ENCODE data around the gene APOD. TPM values are rescaled to one million over a fixed set of nuclear protein-coding genes. Genes with fewer than 3 reads are reported as not detected.

Gene APOD
- total RNA-seq, 4 donors from 2014 or later, result 177 to 341 (median 313) TPM

DNA sequence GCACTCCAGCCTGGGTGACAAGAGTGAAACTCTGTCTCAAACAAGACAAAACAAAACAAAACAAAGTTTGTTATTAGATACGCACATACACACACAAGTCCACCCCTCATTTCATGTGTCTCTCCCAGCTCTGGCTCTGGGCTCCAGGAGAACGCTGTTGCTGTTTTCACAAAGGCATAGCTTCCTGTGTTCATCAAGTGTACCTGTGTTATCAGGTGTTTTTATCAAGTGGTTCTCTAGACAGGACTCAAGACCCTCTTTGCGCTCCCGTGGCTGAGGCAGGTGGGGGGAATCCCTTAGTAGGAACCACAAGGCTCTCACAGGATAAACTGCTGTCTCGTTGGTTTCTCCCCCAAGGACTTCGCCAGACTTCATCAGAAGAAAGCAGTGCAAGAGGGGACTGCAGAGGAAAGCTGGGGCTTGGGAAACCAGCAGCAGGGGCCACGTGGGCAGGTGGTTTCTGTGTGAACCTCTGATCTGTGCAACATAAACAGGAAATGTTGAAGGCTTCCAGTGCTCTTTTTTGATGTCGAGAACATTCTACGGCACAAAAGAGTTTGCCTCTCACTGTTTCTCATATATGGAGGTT, 33.7 kb downstream of the APOD start:
- Histone ChIP-seq H3K4me3 (no peak overlapping the region), H3K4me1 (peaks cover 29% of the 10 kb centered on the region), H3K27ac (no peak overlapping the region), H3K27me3 (no peaks in the 10 kb centered on the region), H3K36me3 (no peaks in the 10 kb centered on the region), H3K9me3 (no peaks in the 10 kb centered on the region)
- DNase-seq (ENCODE audit: low spot score in 2 of 2), result no peak
- TF ChIP-seq, protein P1, sequence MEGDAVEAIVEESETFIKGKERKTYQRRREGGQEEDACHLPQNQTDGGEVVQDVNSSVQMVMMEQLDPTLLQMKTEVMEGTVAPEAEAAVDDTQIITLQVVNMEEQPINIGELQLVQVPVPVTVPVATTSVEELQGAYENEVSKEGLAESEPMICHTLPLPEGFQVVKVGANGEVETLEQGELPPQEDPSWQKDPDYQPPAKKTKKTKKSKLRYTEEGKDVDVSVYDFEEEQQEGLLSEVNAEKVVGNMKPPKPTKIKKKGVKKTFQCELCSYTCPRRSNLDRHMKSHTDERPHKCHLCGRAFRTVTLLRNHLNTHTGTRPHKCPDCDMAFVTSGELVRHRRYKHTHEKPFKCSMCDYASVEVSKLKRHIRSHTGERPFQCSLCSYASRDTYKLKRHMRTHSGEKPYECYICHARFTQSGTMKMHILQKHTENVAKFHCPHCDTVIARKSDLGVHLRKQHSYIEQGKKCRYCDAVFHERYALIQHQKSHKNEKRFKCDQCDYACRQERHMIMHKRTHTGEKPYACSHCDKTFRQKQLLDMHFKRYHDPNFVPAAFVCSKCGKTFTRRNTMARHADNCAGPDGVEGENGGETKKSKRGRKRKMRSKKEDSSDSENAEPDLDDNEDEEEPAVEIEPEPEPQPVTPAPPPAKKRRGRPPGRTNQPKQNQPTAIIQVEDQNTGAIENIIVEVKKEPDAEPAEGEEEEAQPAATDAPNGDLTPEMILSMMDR (IDR thresholded peaks at IDR 0.05), result no peak
- TF ChIP-seq POLR2A (IDR thresholded peaks at IDR 0.05) (no peak), EP300 (IDR thresholded peaks at IDR 0.05) (no peak), POLR2AphosphoS5 (IDR thresholded peaks at IDR 0.05) (no peak)
- 78% methylated on average over 9 of the region's 9 CpGs for WGBS

DNA sequence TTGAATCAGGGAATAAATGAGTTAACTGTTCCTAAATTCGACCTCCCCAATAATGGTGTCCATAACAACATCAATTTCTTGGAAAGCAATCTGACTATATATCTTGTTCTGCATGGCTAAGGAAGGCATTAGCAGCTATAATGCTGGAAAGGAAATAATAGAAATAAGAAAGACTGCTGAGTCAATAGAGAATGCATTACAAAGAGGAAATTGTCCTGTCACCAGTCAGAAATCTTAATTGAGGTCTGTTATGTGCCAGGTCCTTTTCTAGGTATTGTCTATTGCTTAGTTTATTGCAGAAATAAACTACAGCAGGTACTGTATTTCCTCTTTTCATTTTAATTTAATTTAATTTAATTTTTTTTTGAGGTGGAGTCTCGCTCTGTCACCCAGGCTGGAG, 34.8 kb downstream of the APOD start:
- H3K4me1 ChIP-seq, result peaks cover 37% of the 10 kb centered on the region
- DNase-seq (ENCODE audit: low spot score in 2 of 2), result no peak
- H3K27me3 ChIP-seq, result no peaks in the 10 kb centered on the region
- no peak overlapping the region for H3K4me3 ChIP-seq
- WGBS, result 58% methylated on average over 2 of the region's 2 CpGs
- H3K9me3 ChIP-seq, result no peaks in the 10 kb centered on the region
- H3K36me3 ChIP-seq, result no peaks in the 10 kb centered on the region
- no peak overlapping the region for H3K27ac ChIP-seq
- TF ChIP-seq POLR2A (IDR thresholded peaks at IDR 0.05), result no peak
- no peak for TF ChIP-seq EP300 (IDR thresholded peaks at IDR 0.05)
- TF ChIP-seq, protein P1 (IDR thresholded peaks at IDR 0.05), result no peak
- no peak for TF ChIP-seq POLR2AphosphoS5 (IDR thresholded peaks at IDR 0.05)

DNA sequence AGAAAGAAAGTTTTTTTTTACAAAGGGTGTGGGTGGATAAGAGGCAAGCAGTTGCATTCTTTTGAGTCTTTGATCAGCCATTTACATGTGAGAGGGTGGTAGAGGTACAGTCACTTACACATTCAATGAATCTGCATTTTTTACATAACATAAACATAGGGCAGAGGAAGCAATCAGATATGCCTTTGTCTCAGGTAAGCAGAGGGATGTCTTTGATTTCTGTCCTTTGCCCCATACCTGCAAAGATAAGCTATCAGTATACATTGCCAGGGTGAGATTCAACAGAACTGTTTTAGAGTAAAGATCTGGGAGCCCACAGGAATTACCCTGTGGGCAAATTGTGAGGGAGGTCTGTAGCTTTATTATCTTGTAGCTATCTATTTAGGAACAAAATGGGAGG, 35.2 kb downstream of the APOD start:
- Histone ChIP-seq H3K27me3 (no peaks in the 10 kb centered on the region), H3K36me3 (no peaks in the 10 kb centered on the region), H3K4me1 (peaks cover 41% of the 10 kb centered on the region), H3K9me3 (no peaks in the 10 kb centered on the region), H3K4me3 (no peak overlapping the region), H3K27ac (no peak overlapping the region)
- no peak for DNase-seq (ENCODE audit: low spot score in 2 of 2)
- TF ChIP-seq POLR2A (IDR thresholded peaks at IDR 0.05), result no peak
- TF ChIP-seq POLR2AphosphoS5 (IDR thresholded peaks at IDR 0.05), result no peak
- TF ChIP-seq EP300 (IDR thresholded peaks at IDR 0.05), result no peak
- TF ChIP-seq, protein P1 (IDR thresholded peaks at IDR 0.05), result no peak

DNA sequence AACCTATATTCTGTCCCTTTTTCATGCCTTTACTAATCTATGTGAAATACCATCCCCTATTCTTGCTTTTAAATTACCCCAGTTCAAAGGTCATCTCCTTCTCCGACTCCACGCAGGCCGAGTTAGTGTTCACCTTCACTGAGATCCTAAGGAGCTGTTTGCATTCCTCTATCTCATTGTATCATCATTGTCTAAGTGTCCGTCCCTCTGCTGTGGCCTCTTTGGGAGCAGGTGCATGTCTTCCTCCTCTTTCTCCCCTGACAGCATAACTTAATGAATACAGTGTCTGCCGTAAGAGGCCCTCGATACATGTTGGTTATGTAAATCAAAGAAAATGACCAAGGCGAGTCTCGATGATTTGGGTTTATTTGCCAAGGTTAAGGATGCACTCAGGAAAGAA, 35.7 kb downstream of the APOD start:
- WGBS, result 89% methylated on average over 8 of the region's 8 CpGs
- Histone ChIP-seq H3K27me3 (no peaks in the 10 kb centered on the region), H3K4me3 (no peak overlapping the region), H3K36me3 (no peaks in the 10 kb centered on the region), H3K27ac (no peak overlapping the region), H3K4me1 (peaks cover 42% of the 10 kb centered on the region), H3K9me3 (no peaks in the 10 kb centered on the region)
- no peak for DNase-seq (ENCODE audit: low spot score in 2 of 2)
- TF ChIP-seq, protein P1 (IDR thresholded peaks at IDR 0.05), result no peak
- TF ChIP-seq POLR2AphosphoS5 (IDR thresholded peaks at IDR 0.05) (no peak), POLR2A (IDR thresholded peaks at IDR 0.05) (no peak), EP300 (IDR thresholded peaks at IDR 0.05) (no peak)

DNA sequence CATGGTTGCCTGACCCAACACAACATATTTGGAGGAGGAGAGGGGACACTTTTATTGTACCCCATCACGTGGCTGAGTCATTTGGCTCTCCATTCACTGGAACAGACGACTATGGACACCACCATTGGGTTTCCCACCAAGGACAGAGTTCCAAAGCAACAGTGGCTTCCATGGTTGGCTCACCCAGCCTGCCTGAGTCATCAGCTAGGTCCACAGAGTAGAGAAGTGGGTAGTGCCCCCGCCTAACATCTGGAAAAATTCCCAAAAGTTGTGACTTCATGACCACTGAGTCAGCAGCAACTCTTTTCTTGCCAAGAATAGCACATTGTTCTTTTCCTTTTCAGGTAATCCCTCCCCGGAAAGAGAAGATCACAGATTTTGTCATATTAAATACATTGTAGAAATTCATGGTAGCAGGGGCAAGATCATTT, 37.6 kb downstream of the APOD start:
- Histone ChIP-seq H3K27me3 (no peaks in the 10 kb centered on the region), H3K27ac (peak overlapping the region; percentile 55), H3K4me1 (peaks cover 46% of the 10 kb centered on the region), H3K9me3 (no peaks in the 10 kb centered on the region), H3K36me3 (no peaks in the 10 kb centered on the region), H3K4me3 (no peak overlapping the region)
- TF ChIP-seq EP300 (IDR thresholded peaks at IDR 0.05), result no peak
- no peak for TF ChIP-seq POLR2A (IDR thresholded peaks at IDR 0.05)
- 20% methylated on average over 4 of the region's 4 CpGs for WGBS
- DNase-seq (ENCODE audit: low spot score in 2 of 2), result peak in 1 of 2 donors; percentile 77

DNA sequence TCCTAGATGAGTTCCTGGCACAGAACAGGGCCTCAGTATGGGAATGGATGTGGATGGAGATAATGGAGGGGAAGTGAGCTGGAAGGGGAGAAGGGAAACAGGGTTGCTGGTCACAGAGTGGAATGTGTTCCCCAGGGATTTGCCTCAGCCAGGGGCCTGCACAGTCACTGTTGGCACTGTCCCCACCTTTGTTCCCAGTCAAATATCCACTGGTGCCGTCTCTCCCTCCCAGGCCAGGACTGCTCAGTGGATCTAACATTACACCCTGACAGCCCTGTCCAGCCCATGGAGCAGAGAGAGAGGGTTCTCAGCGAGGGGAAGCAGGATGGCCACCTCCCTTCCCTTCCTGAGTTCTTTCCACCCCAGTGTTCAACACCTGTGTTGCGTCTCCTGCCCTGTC, 39.1 kb downstream of the APOD start:
- peaks cover 53% of the 10 kb centered on the region for H3K4me1 ChIP-seq
- no peaks in the 10 kb centered on the region for H3K36me3 ChIP-seq
- DNase-seq (ENCODE audit: low spot score in 2 of 2), result no peak
- H3K4me3 ChIP-seq, result no peak overlapping the region
- no peaks in the 10 kb centered on the region for H3K27me3 ChIP-seq
- TF ChIP-seq POLR2AphosphoS5 (IDR thresholded peaks at IDR 0.05), result no peak
- TF ChIP-seq POLR2A (IDR thresholded peaks at IDR 0.05), result no peak
- TF ChIP-seq EP300 (IDR thresholded peaks at IDR 0.05), result no peak
- TF ChIP-seq, protein P1 (IDR thresholded peaks at IDR 0.05), result no peak
- H3K27ac ChIP-seq, result no peak overlapping the region
- WGBS, result 93% methylated on average over 3 of the region's 3 CpGs
- H3K9me3 ChIP-seq, result no peaks in the 10 kb centered on the region

Measured in suprapubic skin (tissue), 4 donors.